ENCODE measurements around the gene MLH1. TPM values are rescaled to one million over a fixed set of nuclear protein-coding genes. Genes with fewer than 3 reads are reported as not detected.
A peak's percentile ranks its signal among the peaks of the same experiment; 100 is the strongest.
"Not testable (repeated sequence)": the region's sequence is repeated elsewhere in the genome, so short reads cannot be mapped to it uniquely, and the experiment has no call there.

MLH1 gene
- total RNA-seq (10 to 100 TPM; 33.0 to 38.9 (median 37.1) TPM), polyA plus RNA-seq (27.8 TPM)
- long read RNA-seq, donor 1, transcript MLH1-201 (19 exons, 2,752 nt) = major isoform, 79 of 107 reads
- long read RNA-seq, donor 1, partial matches to known transcripts = 6 of 107 reads
- long read RNA-seq, donor 1, other reads (novel, unspliced or antisense) = 21 of 107 reads
- long read RNA-seq, donor 2, transcript MLH1-201 (19 exons, 2,752 nt) = major isoform, 23 of 40 reads
- long read RNA-seq, donor 2, partial matches to known transcripts = 3 of 40 reads
- long read RNA-seq, donor 2, other reads (novel, unspliced or antisense) = 12 of 40 reads
- long read RNA-seq, donor 3, transcript MLH1-201 (19 exons, 2,752 nt) = major isoform, 170 of 239 reads
- long read RNA-seq, donor 3, partial matches to known transcripts = 17 of 239 reads
- long read RNA-seq, donor 3, other reads (novel, unspliced or antisense) = 48 of 239 reads
- long read RNA-seq, donor 4, transcript MLH1-201 (19 exons, 2,752 nt) = major isoform, 29 of 42 reads
- long read RNA-seq, donor 4, partial matches to known transcripts = 1 of 42 reads
- long read RNA-seq, donor 4, other reads (novel, unspliced or antisense) = 12 of 42 reads

- intact Hi-C loops (cut with DNase I) = no loop called here
- DNase-seq (peak; percentile 96 to 98 (median 97)), ATAC-seq (peak; percentile 97)
- Histone ChIP-seq H3K4me3 (ENCODE audit: low read length) (peak within 1 kb of the TSS; percentile 78), H3K27ac (ENCODE audit: low read length) (peak within 1 kb of the TSS; percentile 99), H3K9me3 (ENCODE audit: control insufficient read depth, low read length) (no peaks in the 10 kb centered on the region), H3K4me1 (ENCODE audit: control insufficient read depth, insufficient read depth, low read length) (no peaks in the 10 kb centered on the region), H3K27me3 (ENCODE audit: control insufficient read depth, insufficient read depth) (no peaks in the 10 kb centered on the region)
- 1% methylated on average over 47 of the region's 47 CpGs for WGBS
Measured at GRCh38 chr3:36993326-36994283, at the start of gene MLH1. TSS of gene MLH1 (plus strand) at chr3:36993518. CDS start at chr3:36993548, 30 bp downstream.

- no peak for DNase-seq
- Histone ChIP-seq H3K27me3 (ENCODE audit: control insufficient read depth, insufficient read depth) (no peaks in the 10 kb centered on the region), H3K9me3 (ENCODE audit: control insufficient read depth, low read length) (no peaks in the 10 kb centered on the region), H3K4me3 (ENCODE audit: low read length) (peak overlapping the region; percentile 80), H3K27ac (ENCODE audit: low read length) (no peak overlapping the region), H3K4me1 (ENCODE audit: control insufficient read depth, insufficient read depth, low read length) (no peaks in the 10 kb centered on the region)
- ATAC-seq = no peak
- WGBS = 17% methylated on average over 10 of the region's 10 CpGs
- intact Hi-C loops (cut with DNase I) = no loop called here
Measured at GRCh38 chr3:36943601-36944000, 49.7 kb upstream of the MLH1 start.

DNA sequence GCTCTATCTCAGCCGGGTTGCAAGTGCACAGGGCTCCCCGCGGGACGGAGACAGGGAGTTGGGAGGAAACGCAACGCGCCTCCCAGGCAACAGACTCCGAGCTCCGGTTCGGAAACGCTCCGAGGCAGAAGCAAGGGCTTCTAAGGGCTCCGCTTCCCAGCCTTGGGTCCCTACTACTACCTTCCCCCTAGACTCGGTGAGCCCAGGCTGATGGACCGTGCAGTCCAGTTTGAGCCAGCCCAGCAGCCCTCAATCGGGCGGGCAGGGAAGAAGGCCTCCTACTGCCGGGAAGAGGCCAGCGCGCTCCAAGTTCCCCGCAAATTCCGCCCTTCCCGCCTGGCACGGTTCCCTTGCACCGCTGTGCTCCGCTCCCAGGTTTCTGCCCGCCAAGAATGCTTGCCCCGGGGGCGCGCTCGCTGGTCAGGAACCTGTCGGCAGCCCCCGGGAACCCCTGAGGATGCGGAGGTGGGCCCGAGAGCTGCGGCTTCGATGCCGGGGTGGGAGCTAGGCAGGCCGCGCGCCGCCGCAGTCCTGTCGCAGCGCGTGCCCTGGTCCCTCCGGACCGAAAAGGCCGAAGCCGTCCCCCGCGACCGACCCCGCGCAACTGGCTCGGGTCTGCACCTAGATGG, 49.2 kb upstream of the MLH1 start:
- H3K9me3 ChIP-seq (ENCODE audit: control insufficient read depth, low read length) = no peaks in the 10 kb centered on the region
- no peaks in the 10 kb centered on the region for H3K4me1 ChIP-seq (ENCODE audit: control insufficient read depth, insufficient read depth, low read length)
- WGBS = under 1% methylated on average over 56 of the region's 56 CpGs
- DNase-seq = peak; percentile 76 to 85 (median 84)
- intact Hi-C loops (cut with DNase I) = no loop called here
- peak overlapping the region; percentile 22 for H3K27ac ChIP-seq (ENCODE audit: low read length)
- peak; percentile 82 to 85 for ATAC-seq
- peak overlapping the region; percentile 80 for H3K4me3 ChIP-seq (ENCODE audit: low read length)
- no peaks in the 10 kb centered on the region for H3K27me3 ChIP-seq (ENCODE audit: control insufficient read depth, insufficient read depth)

DNA sequence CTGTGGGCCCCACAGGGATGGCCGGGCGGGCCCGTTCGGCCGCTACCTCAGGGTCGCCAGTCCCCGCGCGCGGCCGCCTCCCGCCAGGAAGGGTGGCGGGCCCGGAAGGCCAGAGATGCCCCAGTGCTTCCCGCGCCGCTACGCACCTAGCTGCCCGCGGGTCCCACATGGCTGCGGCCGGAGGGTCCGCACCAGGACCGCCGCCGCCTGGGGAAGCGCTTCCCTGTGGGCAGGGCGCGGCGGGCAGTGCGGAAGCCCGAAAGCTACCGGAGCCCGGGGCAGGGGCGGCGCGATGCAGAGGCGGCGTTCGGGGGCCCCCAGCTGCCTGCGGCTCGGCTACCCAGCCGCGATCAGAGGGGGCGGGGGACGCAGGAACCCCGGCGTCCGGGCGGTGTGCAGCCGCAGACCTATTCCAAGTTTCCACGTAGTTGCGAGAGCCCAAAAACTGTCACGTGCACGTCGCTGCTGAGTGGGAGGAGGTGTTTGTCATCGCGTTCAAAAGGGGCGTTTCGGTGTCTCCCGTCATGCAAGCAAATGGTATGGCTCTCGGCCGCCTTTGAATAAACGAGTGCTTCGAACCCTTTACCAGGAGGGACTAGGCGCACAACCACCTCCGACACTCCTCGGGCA, 48.6 kb upstream of the MLH1 start, which contains the start of gene TRANK1:
Gene TRANK1 (minus strand): TSS at position 414 of the 630 bp plus-strand sequence. CDS start 245 bp downstream, at position 169.
- ATAC-seq = peak; percentile 77
- H3K4me3 ChIP-seq (ENCODE audit: low read length) = peak within 1 kb of the TSS; percentile 80
- peak; percentile 72 to 88 (median 86) for DNase-seq
- peak within 1 kb of the TSS; percentile 22 for H3K27ac ChIP-seq (ENCODE audit: low read length)
- H3K9me3 ChIP-seq (ENCODE audit: control insufficient read depth, low read length) = no peaks in the 10 kb centered on the region
- H3K4me1 ChIP-seq (ENCODE audit: control insufficient read depth, insufficient read depth, low read length) = no peaks in the 10 kb centered on the region
- intact Hi-C loops (cut with DNase I) = no loop called here
- H3K27me3 ChIP-seq (ENCODE audit: control insufficient read depth, insufficient read depth) = no peaks in the 10 kb centered on the region
- WGBS = 1% methylated on average over 68 of the region's 68 CpGs

- Histone ChIP-seq H3K4me1 (ENCODE audit: control insufficient read depth, insufficient read depth, low read length) (no peaks in the 10 kb centered on the region), H3K9me3 (ENCODE audit: control insufficient read depth, low read length) (no peaks in the 10 kb centered on the region), H3K27ac (ENCODE audit: low read length) (no peak overlapping the region), H3K4me3 (ENCODE audit: low read length) (peak overlapping the region; percentile 80), H3K27me3 (ENCODE audit: control insufficient read depth, insufficient read depth) (no peaks in the 10 kb centered on the region)
- intact Hi-C loops (cut with DNase I) = no loop called here
- ATAC-seq (no peak), DNase-seq (no peak)
- WGBS = 79% methylated on average over 28 of the region's 28 CpGs
Measured at GRCh38 chr3:36945333-36945980, 47.9 kb upstream of the MLH1 start.

GRCh38 chr3:36947814-36948213, 45.5 kb upstream of the MLH1 start:
- H3K4me1 ChIP-seq (ENCODE audit: control insufficient read depth, insufficient read depth, low read length); H3K27me3 ChIP-seq (ENCODE audit: control insufficient read depth, insufficient read depth); ATAC-seq; H3K4me3 ChIP-seq (ENCODE audit: low read length); H3K9me3 ChIP-seq (ENCODE audit: control insufficient read depth, low read length); H3K27ac ChIP-seq (ENCODE audit: low read length); intact Hi-C loops (cut with DNase I); DNase-seq: not testable (repeated sequence)
- WGBS = 86% methylated on average over 5 of the region's 5 CpGs

- Histone ChIP-seq H3K4me3 (ENCODE audit: low read length) (no peak overlapping the region), H3K9me3 (ENCODE audit: control insufficient read depth, low read length) (no peaks in the 10 kb centered on the region), H3K27me3 (ENCODE audit: control insufficient read depth, insufficient read depth) (no peaks in the 10 kb centered on the region), H3K4me1 (ENCODE audit: control insufficient read depth, insufficient read depth, low read length) (no peaks in the 10 kb centered on the region), H3K27ac (ENCODE audit: low read length) (no peak overlapping the region)
- ATAC-seq (no peak), DNase-seq (no peak)
- intact Hi-C loops (cut with DNase I) = loop anchor here (5.0 to 10.0 kb wide), 6 partner anchors 47 to 222 kb away; no protein-coding TSS in a partner anchor
Measured at GRCh38 chr3:36954452-36955134, 38.7 kb upstream of the MLH1 start.

DNA sequence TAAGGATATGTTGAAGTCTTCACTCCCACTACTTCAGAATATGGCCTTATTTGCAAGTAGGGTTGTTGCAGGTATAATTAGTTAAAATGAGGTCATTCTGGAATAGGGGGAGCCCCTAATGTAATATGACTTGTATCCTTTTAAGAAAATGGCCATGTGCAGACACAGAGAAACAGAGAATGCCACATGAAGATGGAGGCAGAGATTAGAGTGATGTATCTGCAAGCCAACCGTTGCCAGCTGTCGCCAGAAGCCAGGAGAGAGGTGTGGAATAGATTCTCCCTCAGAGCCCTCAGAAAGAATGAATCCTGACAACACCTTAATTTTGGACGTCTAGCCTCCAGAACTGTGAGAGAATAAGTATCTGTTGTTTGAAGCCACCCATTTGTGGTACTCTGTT, 37.2 kb upstream of the MLH1 start:
- WGBS = 85% methylated on average over 3 of the region's 3 CpGs
- H3K27ac ChIP-seq (ENCODE audit: low read length) = no peak overlapping the region
- DNase-seq (no peak), ATAC-seq (no peak)
- H3K4me1 ChIP-seq (ENCODE audit: control insufficient read depth, insufficient read depth, low read length) = no peaks in the 10 kb centered on the region
- no peaks in the 10 kb centered on the region for H3K9me3 ChIP-seq (ENCODE audit: control insufficient read depth, low read length)
- no peak overlapping the region for H3K4me3 ChIP-seq (ENCODE audit: low read length)
- intact Hi-C loops (cut with DNase I) = loop anchor here (5.0 to 10.0 kb wide), 6 partner anchors 49 to 224 kb away; no protein-coding TSS in a partner anchor
- no peaks in the 10 kb centered on the region for H3K27me3 ChIP-seq (ENCODE audit: control insufficient read depth, insufficient read depth)

GRCh38 chr3:36957063-36957462, 36.3 kb upstream of the MLH1 start:
- intact Hi-C loops (cut with DNase I) = loop anchor here (5.0 to 10.0 kb wide), 6 partner anchors 50 to 225 kb away; no protein-coding TSS in a partner anchor
- no peaks in the 10 kb centered on the region for H3K9me3 ChIP-seq (ENCODE audit: control insufficient read depth, low read length)
- no peak for ATAC-seq
- 88% methylated on average over 1 of the region's 1 CpG for WGBS
- H3K27me3 ChIP-seq (ENCODE audit: control insufficient read depth, insufficient read depth) = no peaks in the 10 kb centered on the region
- no peak overlapping the region for H3K27ac ChIP-seq (ENCODE audit: low read length)
- no peak for DNase-seq
- H3K4me3 ChIP-seq (ENCODE audit: low read length) = no peak overlapping the region
- no peaks in the 10 kb centered on the region for H3K4me1 ChIP-seq (ENCODE audit: control insufficient read depth, insufficient read depth, low read length)
